ENCODE results near the gene HAND1.

DNA sequence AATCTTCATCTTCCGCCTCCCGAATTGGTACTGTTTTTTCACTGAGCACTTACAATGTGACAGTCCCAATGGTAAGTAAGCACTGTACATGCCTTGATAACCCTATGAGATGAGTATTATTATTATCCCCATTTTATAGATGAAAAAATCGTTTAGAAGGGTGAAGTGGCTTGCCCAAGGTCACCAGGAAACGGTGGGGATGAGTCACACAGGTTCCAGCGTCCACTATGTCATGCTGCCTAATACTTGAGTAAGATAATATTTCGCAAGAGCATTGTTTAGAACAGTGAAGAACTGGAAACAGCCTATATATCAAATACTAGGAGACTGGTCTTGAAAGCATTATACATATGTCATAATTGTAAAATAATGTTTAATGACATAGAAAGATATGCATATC lies 12.9 kb downstream of the HAND1 start:
- TF ChIP-seq, protein P1, sequence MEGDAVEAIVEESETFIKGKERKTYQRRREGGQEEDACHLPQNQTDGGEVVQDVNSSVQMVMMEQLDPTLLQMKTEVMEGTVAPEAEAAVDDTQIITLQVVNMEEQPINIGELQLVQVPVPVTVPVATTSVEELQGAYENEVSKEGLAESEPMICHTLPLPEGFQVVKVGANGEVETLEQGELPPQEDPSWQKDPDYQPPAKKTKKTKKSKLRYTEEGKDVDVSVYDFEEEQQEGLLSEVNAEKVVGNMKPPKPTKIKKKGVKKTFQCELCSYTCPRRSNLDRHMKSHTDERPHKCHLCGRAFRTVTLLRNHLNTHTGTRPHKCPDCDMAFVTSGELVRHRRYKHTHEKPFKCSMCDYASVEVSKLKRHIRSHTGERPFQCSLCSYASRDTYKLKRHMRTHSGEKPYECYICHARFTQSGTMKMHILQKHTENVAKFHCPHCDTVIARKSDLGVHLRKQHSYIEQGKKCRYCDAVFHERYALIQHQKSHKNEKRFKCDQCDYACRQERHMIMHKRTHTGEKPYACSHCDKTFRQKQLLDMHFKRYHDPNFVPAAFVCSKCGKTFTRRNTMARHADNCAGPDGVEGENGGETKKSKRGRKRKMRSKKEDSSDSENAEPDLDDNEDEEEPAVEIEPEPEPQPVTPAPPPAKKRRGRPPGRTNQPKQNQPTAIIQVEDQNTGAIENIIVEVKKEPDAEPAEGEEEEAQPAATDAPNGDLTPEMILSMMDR (IDR thresholded peaks at IDR 0.05; ENCODE audit: insufficient read depth, low read length, poor library complexity, severe bottlenecking): no peak
- no peak for TF ChIP-seq EZH2phosphoT487 (conservative IDR thresholded peaks at IDR 0.05; ENCODE audit: low read length)
